K562 treated with DMSO at 1 percent for 24 hours (cell line): Measurements from ENCODE around the gene TRIM64. TPM values are rescaled to one million over a fixed set of nuclear protein-coding genes. Genes with fewer than 3 reads are reported as not detected.

Experiments used
- total RNA-seq: library from RNA; unstranded; fragments of 300-600 nt; gene quantifications from 2 replicates; pipeline ENCODE4 v1.2.3, GENCODE V29; 2022; ENCODE audit warnings: low read depth; ENCODE audit not compliant: insufficient read depth

TRIM64 gene, protein sequence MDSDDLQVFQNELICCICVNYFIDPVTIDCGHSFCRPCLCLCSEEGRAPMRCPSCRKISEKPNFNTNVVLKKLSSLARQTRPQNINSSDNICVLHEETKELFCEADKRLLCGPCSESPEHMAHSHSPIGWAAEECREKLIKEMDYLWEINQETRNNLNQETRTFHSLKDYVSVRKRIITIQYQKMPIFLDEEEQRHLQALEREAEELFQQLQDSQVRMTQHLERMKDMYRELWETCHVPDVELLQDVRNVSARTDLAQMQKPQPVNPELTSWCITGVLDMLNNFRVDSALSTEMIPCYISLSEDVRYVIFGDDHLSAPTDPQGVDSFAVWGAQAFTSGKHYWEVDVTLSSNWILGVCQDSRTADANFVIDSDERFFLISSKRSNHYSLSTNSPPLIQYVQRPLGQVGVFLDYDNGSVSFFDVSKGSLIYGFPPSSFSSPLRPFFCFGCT
- total RNA-seq: not detected in 2 replicates

DNA sequence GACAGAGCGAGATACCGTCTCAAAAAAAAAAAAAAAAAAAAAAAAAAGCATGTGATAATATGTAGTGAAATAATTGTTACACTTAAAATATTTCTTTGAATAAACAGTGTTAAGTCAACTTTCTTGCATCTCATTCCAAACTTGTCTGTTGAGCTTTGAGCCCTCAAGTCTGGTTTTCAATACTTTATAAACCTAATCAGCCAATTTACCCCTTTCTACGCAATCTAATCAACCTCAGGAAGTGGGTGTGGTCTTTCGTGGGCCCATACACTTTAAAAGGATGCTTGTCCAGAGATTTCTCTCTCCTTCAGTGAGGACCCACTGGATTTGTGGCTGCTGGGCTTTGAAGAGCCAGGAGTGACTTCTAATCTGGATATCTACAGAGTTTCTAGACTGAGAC is at the start of gene TRIM64:
Gene TRIM64 (plus strand): TSS at position 301 of the 400 bp plus-strand sequence. CDS start 2,467 bp downstream, outside the sequence.

DNA sequence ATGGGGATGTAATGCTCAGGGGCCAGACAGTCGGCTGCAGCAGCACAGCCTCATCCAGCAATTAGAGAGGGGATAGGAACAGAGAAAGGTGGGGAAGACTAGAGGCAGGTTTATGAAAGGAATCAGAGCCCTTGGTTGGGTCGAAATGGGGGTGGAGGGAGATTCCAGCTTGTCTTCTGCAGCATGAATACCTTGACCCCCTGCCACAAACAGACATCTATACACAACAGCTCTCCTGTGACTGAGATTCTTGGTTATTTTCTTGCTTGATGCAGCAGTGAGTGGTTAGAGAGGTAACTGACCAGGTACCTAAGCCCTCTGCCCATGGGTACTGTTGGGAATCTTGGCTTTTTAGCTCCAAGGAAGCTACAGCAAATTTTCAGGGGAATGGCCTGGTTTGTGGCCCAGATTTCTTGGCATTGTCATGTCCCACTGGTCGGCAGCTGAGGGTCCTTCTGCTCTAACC is 43.6 kb upstream of the TRIM64 start, which contains the start of gene TRIM49D1:
Gene TRIM49D1 (minus strand): TSS at position 51 of the 466 bp plus-strand sequence. CDS start 4,535 bp downstream, outside the sequence.

DNA sequence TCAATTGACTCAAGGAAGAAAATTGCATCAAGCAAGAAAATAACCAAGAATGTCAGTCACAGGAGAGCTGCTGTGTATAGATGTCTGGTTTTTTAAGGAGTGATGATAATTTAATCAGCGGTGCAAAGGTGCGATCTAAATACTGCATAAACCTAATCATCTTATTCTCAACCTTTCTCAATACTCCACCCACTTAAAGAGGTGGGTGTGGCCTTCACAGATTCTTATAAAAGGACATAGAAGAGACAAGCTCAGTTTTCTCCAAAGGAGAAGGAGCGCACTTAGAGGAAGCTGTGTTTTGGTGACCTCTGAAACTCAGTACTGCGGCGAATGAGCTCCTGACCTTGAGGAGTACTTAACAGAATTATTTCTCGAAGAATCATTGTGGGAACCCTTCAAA is 42.1 kb upstream of the TRIM64 start, which contains the start of gene TRIM49D2:
Gene TRIM49D2 (plus strand): TSS at position 301 of the 400 bp plus-strand sequence. CDS start 2,698 bp downstream, outside the sequence.

Other genes starting within 250 kb of the TRIM64 start
- gene TRIM49, start 157.5 kb upstream of the TRIM64 start, total RNA-seq: not detected in 2 replicates
- gene TRIM64B, start 87.5 kb upstream of the TRIM64 start, total RNA-seq: not detected in 2 replicates
- not detected in 2 replicates for gene TRIM49D1, start 43.8 kb upstream of the TRIM64 start, total RNA-seq
- not detected in 2 replicates for gene TRIM49D2, start 42.0 kb upstream of the TRIM64 start, total RNA-seq
- gene TRIM49C, start 65.1 kb downstream of the TRIM64 start, total RNA-seq: not detected in 2 replicates
- not detected in 2 replicates for gene UBTFL1, start 119.9 kb downstream of the TRIM64 start, total RNA-seq
- gene NAALAD2, start 168.6 kb downstream of the TRIM64 start, total RNA-seq: 0.49 and 1.2 TPM in 2 replicates